A673 (cell line): ENCODE measurements around the gene PYGO2. TPM values are rescaled to one million over a fixed set of nuclear protein-coding genes. Genes with fewer than 3 reads are reported as not detected.
A peak's percentile ranks its signal among the peaks of the same experiment; 100 is the strongest.
"Not testable (repeated sequence)": the region's sequence is repeated elsewhere in the genome, so short reads cannot be mapped to it uniquely, and the experiment has no call there.

Experiments
- BruUV-seq: library from RNA; stranded (reverse); fragments of 400-500 nt; replicated peaks from 2 replicates; lab custom pipeline; 2021; lab: Mats Ljungman, UMichigan
- CTCF ChIA-PET: fragments of 300-600 bp; sonication (Branson Sonifier 250); formaldehyde crosslinking; loops from one replicate; lab custom pipeline; 2022; ENCODE audit warnings: antibody characterized with exemption; lab: Charles Lee
- POLR2A ChIA-PET: fragments of 300-600 bp; sonication (Branson Sonifier 250); formaldehyde crosslinking; loops from one replicate; lab custom pipeline; 2022; ENCODE audit warnings: antibody characterized with exemption; ENCODE audit not compliant: low non-redundant PET; lab: Charles Lee
- DNase-seq: peaks from one replicate; pipeline ENCODE4 v3.0.0-alpha.2; 2015; ENCODE audit warnings: low spot score
- H3K27ac ChIP-seq: fragments of 200-600 bp; sonication (generic); 2 replicates; pipeline ENCODE4 v1.5.1; 2016; ENCODE audit warnings: mixed run types, low read depth, mild to moderate bottlenecking, mixed read lengths, antibody characterized with exemption, low read length; ENCODE audit not compliant: poor library complexity, severe bottlenecking
- H3K27me3 ChIP-seq: fragments of 200-600 bp; sonication (generic); replicated peaks from 2 replicates; pipeline ENCODE4 v1.6.1; 2017; ENCODE audit warnings: mixed run types, low read depth, mild to moderate bottlenecking, mixed read lengths, antibody characterized with exemption, low read length; ENCODE audit not compliant: insufficient read depth, poor library complexity
- H3K36me3 ChIP-seq: fragments of 200-600 bp; sonication (generic); 2 replicates; pipeline ENCODE4 v1.6.1; 2016; ENCODE audit warnings: mixed run types, mild to moderate bottlenecking, mixed read lengths, antibody characterized with exemption, low read length; ENCODE audit not compliant: insufficient read depth, poor library complexity, severe bottlenecking
- H3K4me1 ChIP-seq: fragments of 200-600 bp; sonication (generic); 2 replicates; pipeline ENCODE4 v1.6.1; 2017; ENCODE audit warnings: mixed run types, mild to moderate bottlenecking, mixed read lengths, antibody characterized with exemption, low read length; ENCODE audit not compliant: insufficient read depth, poor library complexity, severe bottlenecking
- H3K4me3 ChIP-seq: fragments of 200-600 bp; sonication (generic); 2 replicates; pipeline ENCODE4 v1.5.1; 2016; ENCODE audit warnings: low read depth, mixed run types, mild to moderate bottlenecking, mixed read lengths, low read length; ENCODE audit not compliant: poor library complexity, severe bottlenecking
- H3K9me3 ChIP-seq: fragments of 200-600 bp; sonication (generic); 2 replicates; pipeline ENCODE4 v1.6.1; 2016; ENCODE audit warnings: mixed run types, low read depth, mild to moderate bottlenecking, mixed read lengths, antibody characterized with exemption, low read length; ENCODE audit not compliant: poor library complexity, severe bottlenecking
- EZH2 ChIP-seq: fragments of 200-600 bp; sonication (generic); IDR thresholded peaks from 2 replicates; pipeline ENCODE4 v1.6.1; 2017; ENCODE audit warnings: borderline replicate concordance, low read depth, mild to moderate bottlenecking, mixed read lengths, antibody characterized with exemption, low read length; ENCODE audit not compliant: poor library complexity, severe bottlenecking
- intact Hi-C: fragments of 100-400 bp; cut with micrococcal nuclease; formaldehyde crosslinking; loops from one replicate; pipeline ENCODE4 v1.10.0; 2022; ENCODE audit not compliant: unreplicated experiment
- total RNA-seq: library from RNA; stranded (reverse); gene quantifications from 2 replicates; pipeline ENCODE4 v1.2.3, GENCODE V29; 2021
- TF ChIP-seq, protein P1 (sequence below): fragments of 300-800, 200-600 bp; sonication (generic); conservative IDR thresholded peaks from 2 replicates; pipeline ENCODE4 v1.5.1; 2017; ENCODE audit warnings: low read depth, mild to moderate bottlenecking, antibody characterized with exemption, low read length, moderate library complexity, mixed read lengths

Gene PYGO2
- total RNA-seq, 1 experiment from 2014 or later: 48.5 TPM

DNA sequence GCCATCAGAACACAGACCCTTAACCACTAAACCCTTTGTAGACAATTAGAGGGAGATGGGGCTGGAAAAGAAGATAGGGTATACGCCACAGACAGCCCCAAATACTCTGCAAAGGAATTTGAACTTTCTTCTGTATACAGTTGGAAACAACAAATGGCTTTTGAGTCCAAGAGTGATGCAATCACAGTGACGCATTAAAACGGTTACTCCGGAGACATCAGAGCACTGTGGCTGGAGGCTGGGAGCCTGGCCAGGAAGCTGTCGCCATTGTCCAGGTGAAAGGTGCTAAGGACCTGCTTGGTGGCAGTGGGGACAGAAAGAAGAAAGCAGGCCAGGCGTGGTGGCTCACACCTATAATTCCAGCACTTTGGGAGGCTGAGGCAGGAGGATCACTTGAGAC, 25.7 kb upstream of the PYGO2 start:
- BruUV-seq: no TSS peak
- Histone ChIP-seq H3K27me3 (no peaks in the 10 kb centered on the region), H3K27ac (no peak overlapping the region), H3K4me1 (peaks cover 4% of the 10 kb centered on the region), H3K9me3 (no peaks in the 10 kb centered on the region), H3K36me3 (peaks cover 40% of the 10 kb centered on the region), H3K4me3 (no peak overlapping the region)
- ChIA-PET POLR2A (no interaction called here), CTCF (interaction anchor here (1.3 kb wide), 1 partner anchor 12 kb away, joined by 5 read pairs; no protein-coding TSS in a partner anchor)
- DNase-seq: no peak
- TF ChIP-seq, protein P1, sequence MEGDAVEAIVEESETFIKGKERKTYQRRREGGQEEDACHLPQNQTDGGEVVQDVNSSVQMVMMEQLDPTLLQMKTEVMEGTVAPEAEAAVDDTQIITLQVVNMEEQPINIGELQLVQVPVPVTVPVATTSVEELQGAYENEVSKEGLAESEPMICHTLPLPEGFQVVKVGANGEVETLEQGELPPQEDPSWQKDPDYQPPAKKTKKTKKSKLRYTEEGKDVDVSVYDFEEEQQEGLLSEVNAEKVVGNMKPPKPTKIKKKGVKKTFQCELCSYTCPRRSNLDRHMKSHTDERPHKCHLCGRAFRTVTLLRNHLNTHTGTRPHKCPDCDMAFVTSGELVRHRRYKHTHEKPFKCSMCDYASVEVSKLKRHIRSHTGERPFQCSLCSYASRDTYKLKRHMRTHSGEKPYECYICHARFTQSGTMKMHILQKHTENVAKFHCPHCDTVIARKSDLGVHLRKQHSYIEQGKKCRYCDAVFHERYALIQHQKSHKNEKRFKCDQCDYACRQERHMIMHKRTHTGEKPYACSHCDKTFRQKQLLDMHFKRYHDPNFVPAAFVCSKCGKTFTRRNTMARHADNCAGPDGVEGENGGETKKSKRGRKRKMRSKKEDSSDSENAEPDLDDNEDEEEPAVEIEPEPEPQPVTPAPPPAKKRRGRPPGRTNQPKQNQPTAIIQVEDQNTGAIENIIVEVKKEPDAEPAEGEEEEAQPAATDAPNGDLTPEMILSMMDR: no peak
- no peak for TF ChIP-seq EZH2
- intact Hi-C loops: no loop called here

DNA sequence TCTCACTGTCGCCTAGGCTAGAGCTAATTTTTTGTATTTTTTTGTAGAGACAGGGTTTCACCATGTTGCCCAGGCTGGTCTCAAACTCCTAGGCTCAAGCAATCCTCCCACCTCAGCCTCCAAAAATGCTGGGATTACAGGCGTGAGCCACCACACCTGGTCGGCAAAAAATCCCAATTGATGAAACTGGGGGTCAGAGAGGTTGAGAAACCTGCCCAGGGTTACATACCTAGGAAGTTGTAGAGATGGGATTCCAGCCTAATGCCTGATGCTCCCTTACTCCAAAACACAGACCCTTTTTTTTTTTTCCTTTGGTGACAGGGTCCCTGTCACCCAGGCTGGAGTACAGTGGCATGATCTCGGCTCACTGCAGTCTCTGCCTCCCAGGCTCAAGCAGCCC, 25.2 kb upstream of the PYGO2 start:
- H3K4me3 ChIP-seq, H3K27ac ChIP-seq, H3K27me3 ChIP-seq, DNase-seq, H3K9me3 ChIP-seq, POLR2A ChIA-PET, H3K4me1 ChIP-seq, BruUV-seq, intact Hi-C loops: not testable (repeated sequence)
- peaks cover 40% of the 10 kb centered on the region for H3K36me3 ChIP-seq
- CTCF ChIA-PET: interaction anchor here (0.6 to 1.3 kb wide), 2 partner anchors 12 to 46 kb away, joined by 5 to 7 read pairs; no protein-coding TSS in a partner anchor

DNA sequence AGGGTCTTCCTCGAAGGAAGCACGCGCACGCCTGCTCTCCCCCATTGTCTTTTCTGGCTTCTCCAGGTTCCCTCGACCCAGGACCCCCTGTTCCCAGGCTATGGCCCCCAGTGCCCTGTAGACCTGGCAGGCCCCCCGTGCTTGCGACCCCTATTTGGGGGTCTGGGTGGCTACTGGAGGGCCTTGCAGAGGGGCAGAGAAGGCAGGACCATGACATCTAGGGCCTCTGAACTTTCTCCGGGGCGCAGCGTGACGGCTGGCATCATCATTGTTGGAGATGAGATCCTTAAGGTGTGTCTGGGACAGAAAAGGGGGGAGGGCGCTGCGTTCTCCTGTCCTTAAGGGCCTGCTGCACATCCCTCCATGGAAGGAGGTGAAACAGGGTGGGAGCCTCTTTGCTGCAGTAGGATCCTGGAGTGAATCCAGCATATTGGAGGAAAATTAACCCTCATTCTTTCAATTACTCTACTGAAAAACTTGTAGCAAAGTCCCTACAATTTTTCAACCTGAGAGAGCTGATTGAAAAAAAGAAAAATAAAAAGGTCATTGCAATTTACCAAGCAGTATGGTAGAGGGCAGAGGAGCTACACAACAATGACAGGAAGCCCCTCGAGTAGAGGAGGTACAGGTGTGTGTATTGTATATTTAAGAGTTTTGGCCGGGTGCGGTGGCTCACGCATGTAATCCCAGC, 22.3 kb upstream of the PYGO2 start:
- Histone ChIP-seq H3K9me3 (no peaks in the 10 kb centered on the region), H3K27me3 (no peaks in the 10 kb centered on the region), H3K4me3 (peak overlapping the region; percentile 76), H3K4me1 (peaks cover 6% of the 10 kb centered on the region), H3K36me3 (peaks cover 41% of the 10 kb centered on the region), H3K27ac (peak overlapping the region; percentile 67)
- intact Hi-C loops: no loop called here
- CTCF ChIA-PET: interaction anchor here (0.7 kb wide), 2 partner anchors 28 to 504 kb away, joined by 3 to 6 read pairs; partner anchors contain the start of gene PBXIP1
- POLR2A ChIA-PET: interaction anchor here (0.7 kb wide), 1 partner anchor 34 kb away, joined by 4 read pairs; no protein-coding TSS in a partner anchor
- TF ChIP-seq, protein P1: no peak
- TF ChIP-seq EZH2: no peak
- no TSS peak for BruUV-seq
- DNase-seq: no peak
